Transverse colon (tissue), 4 donors: ENCODE measurements around the gene MESP2. TPM values are rescaled to one million over a fixed set of nuclear protein-coding genes. Genes with fewer than 3 reads are reported as not detected.

ENCODE experiments used
- DNase-seq: peaks from one replicate; pipeline ENCODE4 v3.0.0-alpha.2; 2019
- H3K27ac ChIP-seq, 4 donors: fragments of 200-600 bp; sonication (generic); 2 replicates each; pipeline ENCODE4 v1.5.1; 2016 to 2018; ENCODE audit warnings: inconsistent platforms in 4 of 4
- H3K27me3 ChIP-seq: fragments of 200-600 bp; sonication (generic); 2 replicates; pipeline ENCODE4 v1.5.1; 2017; ENCODE audit warnings: inconsistent platforms
- H3K36me3 ChIP-seq, 4 donors: fragments of 200-600 bp; sonication (generic); 2 replicates each; pipeline ENCODE4 v1.5.1; 2017 to 2019; ENCODE audit warnings: inconsistent platforms in 4 of 4
- H3K4me1 ChIP-seq, 4 donors: fragments of 200-600 bp; sonication (generic); 2 replicates each; pipeline ENCODE4 v1.5.1; 2017 to 2020; ENCODE audit warnings: inconsistent platforms in 4 of 4
- H3K4me3 ChIP-seq, 4 donors: fragments of 200-600 bp; sonication (generic); 1 replicate in 1 of 4; 2 replicates in 3 of 4; pipeline versions ENCODE4 v1.5.1 to v1.6.1; 2017 to 2019; ENCODE audit warnings: inconsistent platforms in 4 of 4
- H3K9me3 ChIP-seq, 2 donors: fragments of 200-600 bp; sonication (generic); 2 replicates each; pipeline ENCODE4 v1.5.1; 2017 to 2019; ENCODE audit warnings: inconsistent platforms in 2 of 2
- EP300 ChIP-seq: sonication (generic); formaldehyde crosslinking; IDR thresholded peaks from one replicate; pipeline ENCODE4 v1.6.1; 2017; ENCODE audit warnings: antibody characterized with exemption, low read depth
- POLR2A ChIP-seq: fragments of 450-650 bp; IDR thresholded peaks from one replicate; pipeline ENCODE4 v1.6.1; 2016; ENCODE audit warnings: antibody characterized with exemption, mild to moderate bottlenecking, moderate library complexity
- POLR2AphosphoS5 ChIP-seq, 3 donors: sonication (generic); formaldehyde crosslinking; IDR thresholded peaks; one replicate each; pipeline ENCODE4 v1.6.1; 2016; ENCODE audit warnings: antibody characterized with exemption in 3 of 3
- WGBS, 2 donors: methylation state at CpG; one replicate each; pipeline ENCODE4 v1.1.5; 2018; ENCODE audit warnings: low coverage in 1 of 2; 5-methylcytosine and 5-hydroxymethylcytosine counted together
- in situ Hi-C, 4 donors: fragments of 200-750 bp; cut with MboI; loops; one replicate each; pipeline versions ENCODE4 v1.15.0 to v1.15.1; 2017; ENCODE audit warnings: low sequenced_read_pairs in 3 of 4, low pct_ligation_motif_present in 1 of 4, low pct_unique_long_range_greater_than_20kb in 1 of 4
- intact Hi-C: fragments of 100-400 bp; cut with DNase I; formaldehyde crosslinking; loops from one replicate; pipeline ENCODE4 v1.15.1; 2023; ENCODE audit warnings: low total_unique reads
- total RNA-seq, 4 donors: library from RNA; depleted of rRNA; stranded (reverse); fragments of >200 nt; gene quantifications; one replicate each; pipeline ENCODE4 v1.1.0, GENCODE V29; 2016
- TF ChIP-seq, protein P1 (sequence below), 5 experiments: fragments of 200-600 bp in 3 of 5; fragments of 450-650 bp in 2 of 5; sonication (generic) in 3 of 5; IDR thresholded peaks; 1 replicate in 2 of 5; 2 replicates in 3 of 5; pipeline ENCODE4 v1.5.1; 2016 to 2017; ENCODE audit warnings: antibody characterized with exemption in 5 of 5, inconsistent platforms in 3 of 5, mild to moderate bottlenecking in 2 of 5, moderate library complexity in 1 of 5

MESP2 gene
- total RNA-seq, 4 donors from 2014 or later: 0.64 to 0.96 TPM; not detected in 2

DNA sequence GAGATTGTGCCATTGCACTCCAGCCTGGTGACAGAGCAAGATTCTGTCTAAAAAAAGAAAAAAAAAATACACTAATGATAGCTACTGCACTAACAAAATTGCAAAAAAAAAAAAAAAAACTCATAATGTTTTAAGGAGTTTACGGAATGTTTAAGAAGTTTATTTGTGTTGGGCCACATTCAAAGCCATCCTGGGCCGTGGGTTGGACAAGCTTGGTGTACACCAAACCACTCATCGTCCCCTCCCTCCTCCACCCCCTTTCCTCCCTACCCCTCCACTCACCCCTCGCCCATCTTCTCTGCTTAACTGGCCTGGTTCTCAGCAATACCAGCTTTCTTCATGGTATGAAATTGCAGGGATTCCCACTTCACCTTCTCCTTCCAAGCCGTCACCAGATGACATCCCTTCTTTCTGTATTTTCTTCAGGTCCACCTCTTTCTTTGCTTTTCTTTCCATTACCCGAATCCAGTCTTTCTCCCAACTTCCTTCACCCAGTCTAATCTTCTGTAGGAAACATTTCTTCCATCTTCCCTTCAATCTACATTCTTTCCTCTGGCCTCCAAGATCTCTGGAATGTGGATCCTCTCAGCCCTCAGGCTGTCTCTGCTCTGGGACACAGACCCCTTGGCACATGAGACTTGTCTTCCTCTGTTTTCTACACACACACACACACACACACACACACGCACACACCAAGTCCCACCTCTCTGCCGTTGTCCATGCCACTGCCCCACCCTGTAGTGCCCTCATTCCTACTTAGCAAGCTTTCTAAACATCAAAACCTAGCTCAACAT, 21.6 kb upstream of the MESP2 start:
- in situ Hi-C loops: loop anchor here (5.0 to 25.0 kb wide), 4 partner anchors 120 to 340 kb away; no protein-coding TSS in a partner anchor
- WGBS, 2 donors: 62 to 77% methylated on average over 7 to 8 of the region's 8 CpGs

DNA sequence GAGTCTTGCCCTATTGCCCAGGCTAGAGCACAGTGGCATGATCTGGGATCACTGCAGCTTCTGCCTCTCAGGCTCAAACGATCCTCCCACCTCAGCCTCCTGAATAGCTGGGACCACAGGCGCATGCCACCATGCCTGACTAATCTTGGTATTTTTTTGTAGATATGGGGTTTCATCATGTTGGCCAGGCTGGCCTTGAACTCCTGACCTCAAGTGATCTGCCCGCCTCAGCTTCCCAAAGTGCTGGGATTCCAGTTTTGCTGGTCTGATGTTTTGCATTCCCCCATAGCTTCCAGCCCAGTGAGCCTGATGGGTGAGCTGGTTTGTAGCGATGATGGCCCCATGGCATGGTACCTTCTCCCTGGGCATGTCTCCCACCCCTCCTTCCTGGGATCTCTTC, 20.4 kb upstream of the MESP2 start:
- 87 to 100% methylated on average over 1 to 4 of the region's 4 CpGs for WGBS, 2 donors
- no peak overlapping the region for H3K27ac ChIP-seq
- peaks cover 0 to 12% (median 8%) of the 10 kb centered on the region in 4 donors for H3K4me1 ChIP-seq
- H3K9me3 ChIP-seq: no peaks in the 10 kb centered on the region
- intact Hi-C loops (loop anchor here (10.0 kb wide), 1 partner anchor 469 kb away; no protein-coding TSS in a partner anchor), in situ Hi-C loops (loop anchor here (5.0 to 25.0 kb wide), 4 partner anchors 119 to 339 kb away; no protein-coding TSS in a partner anchor)
- H3K4me3 ChIP-seq: no peak overlapping the region
- TF ChIP-seq POLR2A (no peak), POLR2AphosphoS5 (IDR thresholded peaks at IDR 0.05) (no peak), EP300 (no peak)
- TF ChIP-seq, protein P1, sequence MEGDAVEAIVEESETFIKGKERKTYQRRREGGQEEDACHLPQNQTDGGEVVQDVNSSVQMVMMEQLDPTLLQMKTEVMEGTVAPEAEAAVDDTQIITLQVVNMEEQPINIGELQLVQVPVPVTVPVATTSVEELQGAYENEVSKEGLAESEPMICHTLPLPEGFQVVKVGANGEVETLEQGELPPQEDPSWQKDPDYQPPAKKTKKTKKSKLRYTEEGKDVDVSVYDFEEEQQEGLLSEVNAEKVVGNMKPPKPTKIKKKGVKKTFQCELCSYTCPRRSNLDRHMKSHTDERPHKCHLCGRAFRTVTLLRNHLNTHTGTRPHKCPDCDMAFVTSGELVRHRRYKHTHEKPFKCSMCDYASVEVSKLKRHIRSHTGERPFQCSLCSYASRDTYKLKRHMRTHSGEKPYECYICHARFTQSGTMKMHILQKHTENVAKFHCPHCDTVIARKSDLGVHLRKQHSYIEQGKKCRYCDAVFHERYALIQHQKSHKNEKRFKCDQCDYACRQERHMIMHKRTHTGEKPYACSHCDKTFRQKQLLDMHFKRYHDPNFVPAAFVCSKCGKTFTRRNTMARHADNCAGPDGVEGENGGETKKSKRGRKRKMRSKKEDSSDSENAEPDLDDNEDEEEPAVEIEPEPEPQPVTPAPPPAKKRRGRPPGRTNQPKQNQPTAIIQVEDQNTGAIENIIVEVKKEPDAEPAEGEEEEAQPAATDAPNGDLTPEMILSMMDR (IDR thresholded peaks at IDR 0.05): no peak
- DNase-seq: no peak
- H3K36me3 ChIP-seq: no peaks in the 10 kb centered on the region
- no peaks in the 10 kb centered on the region for H3K27me3 ChIP-seq

More for the DNA sequence above, 21.6 kb upstream of the MESP2 start:
- no peaks in the 10 kb centered on the region for H3K27me3 ChIP-seq
- TF ChIP-seq POLR2AphosphoS5 (IDR thresholded peaks at IDR 0.05): no peak
- TF ChIP-seq, protein P1 (IDR thresholded peaks at IDR 0.05): no peak
- TF ChIP-seq POLR2A: no peak
- no peak for TF ChIP-seq EP300
- no peak for DNase-seq
- intact Hi-C loops: loop anchor here (10.0 kb wide), 1 partner anchor 470 kb away; no protein-coding TSS in a partner anchor
- H3K4me3 ChIP-seq: no peak overlapping the region
- H3K27ac ChIP-seq: no peak overlapping the region
- H3K4me1 ChIP-seq: peaks cover 0 to 19% (median 15%) of the 10 kb centered on the region in 4 donors
- no peaks in the 10 kb centered on the region for H3K36me3 ChIP-seq
- H3K9me3 ChIP-seq: no peaks in the 10 kb centered on the region

DNA sequence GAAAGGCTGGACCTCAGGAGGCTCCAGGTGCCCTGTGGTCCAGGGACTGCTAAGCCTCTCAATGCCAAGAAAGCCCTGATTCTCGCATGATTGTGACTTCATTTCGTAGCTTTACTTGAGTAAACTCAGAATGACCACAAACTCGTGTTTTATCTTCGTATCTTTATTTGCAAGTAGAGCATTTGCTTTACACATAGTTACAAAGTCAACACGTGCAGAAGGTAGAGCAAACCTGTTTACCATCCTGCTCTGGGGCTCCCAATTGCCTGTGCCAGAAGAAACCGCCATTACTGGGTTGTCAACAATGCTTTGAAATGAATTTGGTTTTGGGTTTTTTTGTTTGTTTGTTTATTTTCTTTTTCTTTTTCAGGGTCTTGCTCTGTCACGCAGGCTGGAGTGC, 19.2 kb upstream of the MESP2 start:
- 51 to 57% methylated on average over 7 of the region's 7 CpGs for WGBS, 2 donors
- Histone ChIP-seq H3K27ac (no peak overlapping the region), H3K27me3 (no peaks in the 10 kb centered on the region), H3K4me3 (no peak overlapping the region), H3K4me1 (peaks cover 0 to 18% (median 13%) of the 10 kb centered on the region in 4 donors), H3K36me3 (no peaks in the 10 kb centered on the region), H3K9me3 (no peaks in the 10 kb centered on the region)
- in situ Hi-C loops (loop anchor here (5.0 to 25.0 kb wide), 4 partner anchors 118 to 338 kb away; no protein-coding TSS in a partner anchor), intact Hi-C loops (loop anchor here (10.0 kb wide), 1 partner anchor 468 kb away; no protein-coding TSS in a partner anchor)
- TF ChIP-seq POLR2A: no peak
- TF ChIP-seq POLR2AphosphoS5 (IDR thresholded peaks at IDR 0.05): no peak
- TF ChIP-seq, protein P1 (IDR thresholded peaks at IDR 0.05): no peak
- TF ChIP-seq EP300: no peak
- DNase-seq: no peak

DNA sequence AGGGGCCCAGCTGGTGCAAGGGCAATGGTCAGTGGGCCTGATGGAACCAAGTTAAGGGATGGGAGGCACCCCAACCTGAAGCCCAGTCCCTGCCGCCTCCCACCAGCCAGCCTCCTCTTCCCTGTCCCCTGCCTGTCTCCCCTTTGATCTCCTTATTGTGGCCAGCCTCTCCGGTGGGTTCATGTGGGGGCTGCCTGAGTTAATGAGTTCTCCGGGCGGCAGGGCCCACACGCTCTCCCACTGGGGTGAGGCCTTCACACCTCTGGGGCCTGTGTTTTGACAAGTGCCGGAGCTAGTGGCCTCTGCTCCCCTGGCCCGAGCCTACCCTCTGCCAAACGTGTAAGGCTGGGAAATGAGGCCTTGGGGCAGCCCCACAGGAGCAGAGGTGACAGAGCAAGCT, 17.8 kb upstream of the MESP2 start:
- Histone ChIP-seq H3K36me3 (no peaks in the 10 kb centered on the region), H3K27ac (no peak overlapping the region), H3K27me3 (no peaks in the 10 kb centered on the region), H3K4me3 (no peak overlapping the region), H3K4me1 (peaks cover 0 to 27% (median 20%) of the 10 kb centered on the region in 4 donors), H3K9me3 (no peaks in the 10 kb centered on the region)
- no peak for TF ChIP-seq POLR2A
- TF ChIP-seq, protein P1 (IDR thresholded peaks at IDR 0.05): no peak
- TF ChIP-seq EP300: no peak
- no peak for TF ChIP-seq POLR2AphosphoS5 (IDR thresholded peaks at IDR 0.05)
- intact Hi-C loops: loop anchor here (10.0 kb wide), 1 partner anchor 467 kb away; no protein-coding TSS in a partner anchor
- in situ Hi-C loops: loop anchor here (5.0 to 25.0 kb wide), 4 partner anchors 117 to 337 kb away; no protein-coding TSS in a partner anchor
- no peak for DNase-seq
- WGBS, 2 donors: 88 to 100% methylated on average over 1 to 6 of the region's 8 CpGs
